ENCODE results near the gene TDRKH.

Gene TDRKH

GRCh38 chr1:151829352-151830046 is 39.2 kb upstream of the TDRKH start:
- no peak for DNase-seq (ENCODE audit: low read depth)
- no peak overlapping the region for H3K4me3 ChIP-seq (ENCODE audit: low read depth, low read length)
- TF ChIP-seq CTCF (conservative IDR thresholded peaks at IDR 0.05; ENCODE audit: low read depth, low read length) = no peak

- peak; percentile 28 for DNase-seq (ENCODE audit: low read depth)
- H3K4me3 ChIP-seq (ENCODE audit: low read depth, low read length) = no peak overlapping the region
- no peak for TF ChIP-seq CTCF (conservative IDR thresholded peaks at IDR 0.05; ENCODE audit: low read depth, low read length)
These were observed 38.6 kb upstream of the TDRKH start for GRCh38 chr1:151828921-151829320.

- H3K4me3 ChIP-seq (ENCODE audit: low read depth, low read length) = no peak overlapping the region
These were observed 37.6 kb upstream of the TDRKH start for GRCh38 chr1:151827853-151828252.

GRCh38 chr1:151825751-151826660 is 35.7 kb upstream of the TDRKH start:
- no peak for TF ChIP-seq CTCF (conservative IDR thresholded peaks at IDR 0.05; ENCODE audit: low read depth, low read length)
- H3K4me3 ChIP-seq (ENCODE audit: low read depth, low read length) = no peak overlapping the region
- no peak for DNase-seq (ENCODE audit: low read depth)

More at GRCh38 chr1:151827853-151828252, 37.6 kb upstream of the TDRKH start:
- no peak for TF ChIP-seq CTCF (conservative IDR thresholded peaks at IDR 0.05; ENCODE audit: low read depth, low read length)
- DNase-seq (ENCODE audit: low read depth) = no peak

DNA sequence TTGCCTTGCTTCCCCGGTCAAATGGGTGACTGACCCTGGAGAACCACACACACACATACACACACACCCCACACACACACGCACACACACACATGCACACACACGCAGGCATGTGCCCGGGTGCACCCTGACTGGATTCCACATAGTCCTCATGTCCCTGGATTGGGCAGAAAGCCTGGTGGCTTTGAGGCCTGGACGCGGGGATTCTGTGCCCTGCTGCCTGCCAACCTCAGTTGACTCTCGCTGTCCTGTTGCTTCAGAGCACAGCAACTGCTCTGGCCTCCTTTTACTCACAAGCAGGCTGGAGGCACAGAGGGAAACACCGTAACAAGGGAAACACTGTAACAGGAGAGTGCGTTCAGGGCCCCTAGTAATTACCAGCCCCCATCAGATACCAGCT is 34.9 kb upstream of the TDRKH start:
- H3K4me3 ChIP-seq (ENCODE audit: low read depth, low read length) = no peak overlapping the region
- TF ChIP-seq CTCF (conservative IDR thresholded peaks at IDR 0.05; ENCODE audit: low read depth, low read length) = no peak
- DNase-seq (ENCODE audit: low read depth) = no peak

- TF ChIP-seq CTCF (conservative IDR thresholded peaks at IDR 0.05; ENCODE audit: low read depth, low read length) = no peak
- no peak for DNase-seq (ENCODE audit: low read depth)
- H3K4me3 ChIP-seq (ENCODE audit: low read depth, low read length) = no peak overlapping the region
These were observed 32.9 kb upstream of the TDRKH start for GRCh38 chr1:151823175-151823574.

Data from choroid plexus epithelial cell (primary cell).